Neuronal stem cell (in vitro differentiated cells): ENCODE measurements around the gene COMMD10.

Experiments used
- DNase-seq: peaks from one replicate; pipeline ENCODE4 v3.0.0-alpha.2; 2013; ENCODE audit warnings: low spot score
- H2AFZ ChIP-seq: one replicate; pipeline ENCODE4 v1.6.1; 2013; ENCODE audit warnings: mild to moderate bottlenecking, low read length, inconsistent platforms
- H2AK5ac ChIP-seq: 2 replicates; pipeline ENCODE4 v1.6.1; 2013; ENCODE audit warnings: low read depth, mild to moderate bottlenecking, inconsistent platforms, low read length, moderate library complexity, mixed read lengths
- H2BK120ac ChIP-seq: 2 replicates; pipeline ENCODE4 v1.6.1; 2013; ENCODE audit warnings: low read depth, mild to moderate bottlenecking, inconsistent platforms, low read length, moderate library complexity, mixed read lengths
- H2BK12ac ChIP-seq: one replicate; pipeline ENCODE4 v1.6.1; 2013; ENCODE audit warnings: low read length, inconsistent platforms
- H2BK15ac ChIP-seq: 2 replicates; pipeline ENCODE4 v1.6.1; 2013; ENCODE audit warnings: mild to moderate bottlenecking, low read length, inconsistent platforms, mixed read lengths
- H2BK5ac ChIP-seq: one replicate; pipeline ENCODE4 v1.6.1; 2013; ENCODE audit warnings: inconsistent platforms, mild to moderate bottlenecking, low read length, moderate library complexity
- H3K14ac ChIP-seq: one replicate; pipeline ENCODE4 v1.6.1; 2013; ENCODE audit warnings: low read length, inconsistent platforms
- H3K18ac ChIP-seq: 2 replicates; pipeline ENCODE4 v1.6.1; 2013; ENCODE audit warnings: low read length, inconsistent platforms
- H3K23ac ChIP-seq: 2 replicates; pipeline ENCODE4 v1.6.1; 2013; ENCODE audit warnings: low read depth, mild to moderate bottlenecking, mixed read lengths, low read length, inconsistent platforms; ENCODE audit not compliant: poor library complexity
- H3K27ac ChIP-seq: replicated peaks from 3 replicates; pipeline ENCODE4 v1.5.1; 2013; ENCODE audit warnings: low read length, inconsistent platforms
- H3K27me3 ChIP-seq, 3 experiments: 2 replicates each; pipeline ENCODE4 v1.6.1; 2013; ENCODE audit warnings: low read length in 3 of 3, mild to moderate bottlenecking in 2 of 3, inconsistent platforms in 1 of 3, low read depth in 1 of 3, mixed read lengths in 1 of 3, moderate library complexity in 1 of 3; ENCODE audit not compliant: control insufficient read depth in 3 of 3, insufficient read depth in 3 of 3
- H3K36me3 ChIP-seq, 2 donors: replicated peaks in 1 of 2; 2 replicates each; pipeline ENCODE4 v1.6.1; 2013; ENCODE audit warnings: low read length in 2 of 2; ENCODE audit not compliant: control insufficient read depth in 2 of 2, insufficient read depth in 2 of 2
- H3K4ac ChIP-seq: 2 replicates; pipeline ENCODE4 v1.6.1; 2013; ENCODE audit warnings: inconsistent platforms, mild to moderate bottlenecking, low read length, moderate library complexity
- H3K4me1 ChIP-seq, 2 donors: 1 replicate in 1 of 2; 2 replicates in 1 of 2; pipeline ENCODE4 v1.6.1; 2013; ENCODE audit warnings: low read length in 2 of 2, low read depth in 1 of 2; ENCODE audit not compliant: control insufficient read depth in 2 of 2, insufficient read depth in 1 of 2
- H3K4me2 ChIP-seq: one replicate; pipeline ENCODE4 v1.6.1; 2013; ENCODE audit warnings: mild to moderate bottlenecking, low read length, inconsistent platforms; ENCODE audit not compliant: insufficient read depth, poor library complexity, severe bottlenecking
- H3K4me3 ChIP-seq, 2 donors: 2 replicates each; pipeline ENCODE4 v1.5.1; 2013; ENCODE audit warnings: low read length in 2 of 2, mild to moderate bottlenecking in 2 of 2, inconsistent platforms in 1 of 2, moderate library complexity in 1 of 2
- H3K79me1 ChIP-seq: one replicate; pipeline ENCODE4 v1.6.1; 2013; ENCODE audit warnings: low read depth, mild to moderate bottlenecking, inconsistent platforms, low read length, moderate library complexity
- H3K9ac ChIP-seq: one replicate; pipeline ENCODE4 v1.6.1; 2013; ENCODE audit warnings: mild to moderate bottlenecking, low read depth, low read length, inconsistent platforms; ENCODE audit not compliant: poor library complexity
- H3K9me3 ChIP-seq, 2 donors: replicated peaks in 1 of 2; 2 replicates each; pipeline versions ENCODE3 to v1.6.1; 2013; ENCODE audit warnings: low read length in 2 of 2, mild to moderate bottlenecking in 2 of 2, inconsistent platforms in 1 of 2, low read depth in 1 of 2, mixed read lengths in 1 of 2, moderate library complexity in 1 of 2; ENCODE audit not compliant: control insufficient read depth in 2 of 2, insufficient read depth in 1 of 2
- H4K8ac ChIP-seq: one replicate; pipeline ENCODE4 v1.6.1; 2013; ENCODE audit warnings: low read depth, mild to moderate bottlenecking, inconsistent platforms, low read length, moderate library complexity
- H4K91ac ChIP-seq: one replicate; pipeline ENCODE4 v1.6.1; 2013; ENCODE audit warnings: low read length, low read depth, mild to moderate bottlenecking, inconsistent platforms; ENCODE audit not compliant: poor library complexity
- WGBS, 2 donors: extraction: QIAGEN DNeasy Blood & Tissue Kit; methylation state at CpG; one replicate each; pipeline ENCODE4 v1.1.7; 2013; ENCODE audit warnings: missing lambda C conversion rate in 2 of 2, mixed read lengths in 1 of 2; ENCODE audit not compliant: insufficient read length in 2 of 2, insufficient replicate concordance in 1 of 2; ENCODE audit errors: extremely low coverage in 2 of 2; 5-methylcytosine and 5-hydroxymethylcytosine counted together

The COMMD10 gene

GRCh38 chr5:116159006-116159405 is 74.2 kb downstream of the COMMD10 start:
- no peak overlapping the region for H3K23ac ChIP-seq
- no peaks in the 10 kb centered on the region for H3K79me1 ChIP-seq
- H3K18ac ChIP-seq: no peak overlapping the region
- H2BK15ac ChIP-seq: no peak overlapping the region
- H2AFZ ChIP-seq: no peak overlapping the region
- H3K36me3 ChIP-seq: no peaks in the 10 kb centered on the region
- H4K8ac ChIP-seq: no peak overlapping the region
- H2BK120ac ChIP-seq: no peak overlapping the region
- no peak overlapping the region for H3K9ac ChIP-seq
- H3K27me3 ChIP-seq: no peaks in the 10 kb centered on the region
- H4K91ac ChIP-seq: no peak overlapping the region
- no peak overlapping the region for H2AK5ac ChIP-seq
- DNase-seq: no peak
- H3K4me2 ChIP-seq: no peak overlapping the region
- H3K4me1 ChIP-seq: no peaks in the 10 kb centered on the region
- no peak overlapping the region for H3K4me3 ChIP-seq
- no peak overlapping the region for H3K27ac ChIP-seq
- no peak overlapping the region for H2BK12ac ChIP-seq
- H3K14ac ChIP-seq: no peak overlapping the region
- no peak overlapping the region for H3K4ac ChIP-seq
- H2BK5ac ChIP-seq: no peak overlapping the region
- no peaks in the 10 kb centered on the region for H3K9me3 ChIP-seq

- DNase-seq: no peak
- Histone ChIP-seq H3K4me3 (no peak overlapping the region), H3K23ac (no peak overlapping the region), H3K4me2 (no peak overlapping the region), H2BK5ac (no peak overlapping the region), H2AFZ (no peak overlapping the region), H3K4ac (no peak overlapping the region), H3K18ac (no peak overlapping the region), H4K8ac (no peak overlapping the region), H3K9ac (no peak overlapping the region), H3K4me1 (no peaks in the 10 kb centered on the region), H4K91ac (no peak overlapping the region), H2BK12ac (no peak overlapping the region), H3K9me3 (peaks cover 0 to 4% of the 10 kb centered on the region in 2 donors), H3K36me3 (no peaks in the 10 kb centered on the region), H3K27me3 (peaks cover 0 to 2% (median 0%) of the 10 kb centered on the region in 3 experiments), H2BK120ac (no peak overlapping the region), H3K79me1 (no peaks in the 10 kb centered on the region), H3K27ac (no peak overlapping the region), H2AK5ac (no peak overlapping the region), H2BK15ac (no peak overlapping the region), H3K14ac (no peak overlapping the region)
- no CpG with 5 or more reads among the region's 1 CpG for WGBS, 2 donors
These were observed 89.3 kb downstream of the COMMD10 start for GRCh38 chr5:116174111-116174510.

GRCh38 chr5:116176121-116176520 is 91.3 kb downstream of the COMMD10 start:
- H3K36me3 ChIP-seq: no peaks in the 10 kb centered on the region
- no peak overlapping the region for H2BK5ac ChIP-seq
- WGBS, 2 donors: no CpG with 5 or more reads among the region's 6 CpGs
- peaks cover 0 to 4% of the 10 kb centered on the region in 2 donors for H3K9me3 ChIP-seq
- H3K23ac ChIP-seq: no peak overlapping the region
- H3K4me2 ChIP-seq: no peak overlapping the region
- no peak overlapping the region for H2AK5ac ChIP-seq
- H2AFZ ChIP-seq: no peak overlapping the region
- H3K9ac ChIP-seq: no peak overlapping the region
- no peaks in the 10 kb centered on the region for H3K4me1 ChIP-seq
- peaks cover 0 to 2% (median 0%) of the 10 kb centered on the region in 3 experiments for H3K27me3 ChIP-seq
- no peak overlapping the region for H3K4me3 ChIP-seq
- H3K79me1 ChIP-seq: no peaks in the 10 kb centered on the region
- no peak for DNase-seq
- H2BK12ac ChIP-seq: no peak overlapping the region
- no peak overlapping the region for H2BK120ac ChIP-seq
- no peak overlapping the region for H3K27ac ChIP-seq
- H4K91ac ChIP-seq: no peak overlapping the region
- no peak overlapping the region for H3K4ac ChIP-seq
- H3K18ac ChIP-seq: no peak overlapping the region
- H4K8ac ChIP-seq: no peak overlapping the region
- no peak overlapping the region for H2BK15ac ChIP-seq
- H3K14ac ChIP-seq: no peak overlapping the region

GRCh38 chr5:116178925-116179324 is 94.1 kb downstream of the COMMD10 start:
- Histone ChIP-seq H3K27me3 (peaks cover 0 to 2% (median 0%) of the 10 kb centered on the region in 3 experiments), H2BK12ac (no peak overlapping the region), H3K4me1 (no peaks in the 10 kb centered on the region), H3K9me3 (peaks cover 0 to 3% of the 10 kb centered on the region in 2 donors), H3K4me2 (no peak overlapping the region), H3K4ac (no peak overlapping the region), H3K9ac (no peak overlapping the region), H3K79me1 (no peaks in the 10 kb centered on the region), H2BK15ac (no peak overlapping the region), H3K14ac (no peak overlapping the region), H2BK5ac (no peak overlapping the region), H3K36me3 (no peaks in the 10 kb centered on the region), H3K4me3 (no peak overlapping the region), H3K23ac (no peak overlapping the region), H2AK5ac (no peak overlapping the region), H3K18ac (no peak overlapping the region), H4K91ac (no peak overlapping the region), H2AFZ (no peak overlapping the region), H4K8ac (no peak overlapping the region), H3K27ac (no peak overlapping the region), H2BK120ac (no peak overlapping the region)
- DNase-seq: no peak
- no CpG with 5 or more reads among the region's 4 CpGs for WGBS, 2 donors
